ENCODE results near the gene PCGF2. TPM values are rescaled to one million over a fixed set of nuclear protein-coding genes. Genes with fewer than 3 reads are reported as not detected.
"Not testable (repeated sequence)": the region's sequence is repeated elsewhere in the genome, so short reads cannot be mapped to it uniquely, and the experiment has no call there.

PCGF2 gene
- total RNA-seq, 1 experiment from 2014 or later, result 5.0 TPM

- DNase-seq (ENCODE audit: low read depth), result no peak
Observed at GRCh38 chr17:38735161-38735997, 12.8 kb downstream of the PCGF2 start.

GRCh38 chr17:38733982-38734973 lies 13.9 kb downstream of the PCGF2 start:
- peak; percentile 38 for DNase-seq (ENCODE audit: low read depth)

- no peak for DNase-seq (ENCODE audit: low read depth)
Observed at GRCh38 chr17:38733282-38733981, 14.7 kb downstream of the PCGF2 start.

GRCh38 chr17:38732376-38733281 lies 15.5 kb downstream of the PCGF2 start:
- DNase-seq (ENCODE audit: low read depth), result no peak

GRCh38 chr17:38731526-38732294 lies 16.4 kb downstream of the PCGF2 start:
- DNase-seq (ENCODE audit: low read depth), result no peak

- peak; percentile 71 for DNase-seq (ENCODE audit: low read depth)
Observed at GRCh38 chr17:38730526-38731379, 17.4 kb downstream of the PCGF2 start.

GRCh38 chr17:38729886-38730525 lies 18.1 kb downstream of the PCGF2 start, which contains the start of gene CISD3:
Gene CISD3, plus strand, starts transcription at chr17:38730341. Its CDS starts 18 bp downstream, at chr17:38730359.
- peak; percentile 76 for DNase-seq (ENCODE audit: low read depth)

- DNase-seq (ENCODE audit: low read depth), result no peak
Observed at GRCh38 chr17:38729368-38729885, 18.7 kb downstream of the PCGF2 start.

GRCh38 chr17:38728290-38728831 lies 19.8 kb downstream of the PCGF2 start:
- no peak for DNase-seq (ENCODE audit: low read depth)

- no peak for DNase-seq (ENCODE audit: low read depth)
Observed at GRCh38 chr17:38727736-38728135, 20.4 kb downstream of the PCGF2 start.

GRCh38 chr17:38726145-38726544 lies 22.0 kb downstream of the PCGF2 start:
- DNase-seq (ENCODE audit: low read depth), result not testable (repeated sequence)

- no peak for DNase-seq (ENCODE audit: low read depth)
Observed at GRCh38 chr17:38725066-38725465, 23.1 kb downstream of the PCGF2 start.

GRCh38 chr17:38724337-38724988 lies 23.7 kb downstream of the PCGF2 start:
- DNase-seq (ENCODE audit: low read depth), result peak; percentile 45

GRCh38 chr17:38721802-38722201 lies 26.3 kb downstream of the PCGF2 start:
- DNase-seq (ENCODE audit: low read depth), result no peak

GRCh38 chr17:38720941-38721340 lies 27.2 kb downstream of the PCGF2 start:
- no peak for DNase-seq (ENCODE audit: low read depth)

GRCh38 chr17:38719943-38720641 lies 28.0 kb downstream of the PCGF2 start:
- DNase-seq (ENCODE audit: low read depth), result no peak

Data from M059J (cell line).